Prostate gland (tissue), 2 donors: ENCODE data around the gene RND3. TPM values are rescaled to one million over a fixed set of nuclear protein-coding genes. Genes with fewer than 3 reads are reported as not detected.

Experiments
- DNase-seq: peaks from one replicate; pipeline ENCODE4 v3.0.0-alpha.2; 2019; ENCODE audit warnings: low spot score
- H3K27ac ChIP-seq, 2 donors: fragments of 200-600 bp; sonication (generic); 2 replicates each; pipeline ENCODE4 v1.5.1; 2017 to 2019
- H3K27me3 ChIP-seq: fragments of 200-600 bp; sonication (generic); replicated peaks from 2 replicates; pipeline ENCODE4 v1.5.1; 2019; ENCODE audit not compliant: insufficient read depth
- H3K36me3 ChIP-seq, 2 donors: fragments of 200-600 bp; sonication (generic); 1 replicate in 1 of 2; 2 replicates in 1 of 2; pipeline versions ENCODE4 v1.5.1 to v1.8.1; 2017 to 2019
- H3K4me1 ChIP-seq: fragments of 200-600 bp; sonication (generic); replicated peaks from 2 replicates; pipeline ENCODE4 v1.5.1; 2019
- H3K4me3 ChIP-seq, 2 donors: fragments of 200-600 bp; sonication (generic); 2 replicates each; pipeline ENCODE4 v1.5.1; 2017 to 2019
- H3K9me3 ChIP-seq: fragments of 200-600 bp; sonication (generic); 2 replicates; pipeline ENCODE4 v1.5.1; 2017
- POLR2A ChIP-seq: fragments of 450-650 bp; IDR thresholded peaks from one replicate; pipeline ENCODE4 v1.6.1; 2016; ENCODE audit warnings: antibody characterized with exemption, mild to moderate bottlenecking
- POLR2AphosphoS5 ChIP-seq: sonication (generic); formaldehyde crosslinking; IDR thresholded peaks from one replicate; pipeline ENCODE4 v1.6.1; 2017; ENCODE audit warnings: antibody characterized with exemption
- WGBS: methylation state at CpG from one replicate; pipeline ENCODE4 v1.1.5; 2018; 5-methylcytosine and 5-hydroxymethylcytosine counted together
- intact Hi-C: fragments of 100-400 bp; cut with DNase I; formaldehyde crosslinking; loops from one replicate; pipeline ENCODE4 v1.14.2; 2022
- total RNA-seq, 2 donors: library from RNA; depleted of rRNA; stranded (reverse); fragments of >200 nt; gene quantifications; one replicate each; pipeline ENCODE4 v1.1.0, GENCODE V29; 2016
- TF ChIP-seq, protein P1 (sequence below), 4 experiments: fragments of 200-600 bp in 2 of 4; fragments of 450-650 bp in 2 of 4; sonication (generic) in 2 of 4; IDR thresholded peaks; 1 replicate in 3 of 4; 2 replicates in 1 of 4; pipeline ENCODE4 v1.5.1; 2016 to 2019; ENCODE audit warnings: antibody characterized with exemption in 4 of 4, mild to moderate bottlenecking in 2 of 4, moderate library complexity in 2 of 4

The RND3 gene
- total RNA-seq, 2 donors from 2014 or later: 26.2 to 54.7 TPM

DNA sequence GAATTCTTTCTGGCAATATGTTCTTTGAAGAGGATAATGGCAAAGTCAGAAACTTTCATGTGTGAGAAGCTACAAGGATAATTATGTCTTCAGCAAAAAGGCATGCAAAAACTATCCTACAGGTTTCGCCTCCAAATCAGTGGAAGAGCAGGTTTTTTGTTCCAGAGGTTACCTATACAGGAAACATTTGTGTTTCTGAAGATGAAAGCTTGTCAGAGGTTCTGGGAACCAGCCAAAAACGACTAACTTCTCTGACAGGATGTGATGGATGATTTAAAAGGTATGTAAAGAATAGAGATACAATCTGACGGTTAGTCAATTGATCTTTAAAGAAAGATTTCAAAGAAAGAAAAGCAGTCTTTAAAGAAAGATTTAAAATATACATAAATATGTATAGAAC is 37.6 kb downstream of the RND3 start:
- Histone ChIP-seq H3K9me3 (no peaks in the 10 kb centered on the region), H3K36me3 (no peaks in the 10 kb centered on the region), H3K4me3 (no peak overlapping the region), H3K27me3 (no peaks in the 10 kb centered on the region), H3K27ac (no peak overlapping the region), H3K4me1 (no peaks in the 10 kb centered on the region)
- intact Hi-C loops: no loop called here
- WGBS: 30% methylated on average over 3 of the region's 3 CpGs
- DNase-seq: no peak
- TF ChIP-seq, protein P1, sequence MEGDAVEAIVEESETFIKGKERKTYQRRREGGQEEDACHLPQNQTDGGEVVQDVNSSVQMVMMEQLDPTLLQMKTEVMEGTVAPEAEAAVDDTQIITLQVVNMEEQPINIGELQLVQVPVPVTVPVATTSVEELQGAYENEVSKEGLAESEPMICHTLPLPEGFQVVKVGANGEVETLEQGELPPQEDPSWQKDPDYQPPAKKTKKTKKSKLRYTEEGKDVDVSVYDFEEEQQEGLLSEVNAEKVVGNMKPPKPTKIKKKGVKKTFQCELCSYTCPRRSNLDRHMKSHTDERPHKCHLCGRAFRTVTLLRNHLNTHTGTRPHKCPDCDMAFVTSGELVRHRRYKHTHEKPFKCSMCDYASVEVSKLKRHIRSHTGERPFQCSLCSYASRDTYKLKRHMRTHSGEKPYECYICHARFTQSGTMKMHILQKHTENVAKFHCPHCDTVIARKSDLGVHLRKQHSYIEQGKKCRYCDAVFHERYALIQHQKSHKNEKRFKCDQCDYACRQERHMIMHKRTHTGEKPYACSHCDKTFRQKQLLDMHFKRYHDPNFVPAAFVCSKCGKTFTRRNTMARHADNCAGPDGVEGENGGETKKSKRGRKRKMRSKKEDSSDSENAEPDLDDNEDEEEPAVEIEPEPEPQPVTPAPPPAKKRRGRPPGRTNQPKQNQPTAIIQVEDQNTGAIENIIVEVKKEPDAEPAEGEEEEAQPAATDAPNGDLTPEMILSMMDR (IDR thresholded peaks at IDR 0.05): no peak
- no peak for TF ChIP-seq POLR2A
- TF ChIP-seq POLR2AphosphoS5: no peak

DNA sequence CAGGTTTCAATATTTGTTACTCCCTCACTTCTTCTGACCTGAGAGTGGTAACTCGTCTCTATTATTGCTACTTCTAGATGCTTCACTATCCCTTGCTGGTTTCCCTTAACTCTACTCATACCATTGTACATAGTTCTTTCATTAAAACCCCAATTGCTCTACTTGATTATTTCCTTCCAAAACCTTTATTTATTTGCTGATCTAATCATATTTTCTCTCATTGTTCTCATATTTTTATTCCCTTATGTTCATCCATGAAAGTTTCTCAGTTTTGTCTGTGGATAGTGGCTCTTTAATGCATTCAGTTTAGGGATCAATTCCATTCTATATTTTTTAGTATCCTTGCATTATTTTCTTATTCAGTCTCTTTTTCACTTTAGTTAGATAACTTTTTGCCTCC is 42.1 kb downstream of the RND3 start:
- TF ChIP-seq, protein P1 (IDR thresholded peaks at IDR 0.05): no peak
- no peaks in the 10 kb centered on the region for H3K36me3 ChIP-seq
- 90% methylated on average over 1 of the region's 1 CpG for WGBS
- H3K9me3 ChIP-seq: no peaks in the 10 kb centered on the region
- H3K4me3 ChIP-seq: no peak overlapping the region
- H3K27ac ChIP-seq: no peak overlapping the region
- H3K27me3 ChIP-seq: no peaks in the 10 kb centered on the region
- intact Hi-C loops: no loop called here
- DNase-seq: no peak
- no peaks in the 10 kb centered on the region for H3K4me1 ChIP-seq

- Histone ChIP-seq H3K27ac (no peak overlapping the region), H3K36me3 (no peaks in the 10 kb centered on the region), H3K9me3 (no peaks in the 10 kb centered on the region), H3K4me3 (no peak overlapping the region), H3K27me3 (no peaks in the 10 kb centered on the region), H3K4me1 (no peaks in the 10 kb centered on the region)
- no peak for TF ChIP-seq POLR2A
- TF ChIP-seq, protein P1 (IDR thresholded peaks at IDR 0.05): no peak
- TF ChIP-seq POLR2AphosphoS5: no peak
- DNase-seq: no peak
- intact Hi-C loops: no loop called here
- WGBS: 96% methylated on average over 1 of the region's 1 CpG
Measured at GRCh38 chr2:150442484-150442883, 45.0 kb downstream of the RND3 start.

DNA sequence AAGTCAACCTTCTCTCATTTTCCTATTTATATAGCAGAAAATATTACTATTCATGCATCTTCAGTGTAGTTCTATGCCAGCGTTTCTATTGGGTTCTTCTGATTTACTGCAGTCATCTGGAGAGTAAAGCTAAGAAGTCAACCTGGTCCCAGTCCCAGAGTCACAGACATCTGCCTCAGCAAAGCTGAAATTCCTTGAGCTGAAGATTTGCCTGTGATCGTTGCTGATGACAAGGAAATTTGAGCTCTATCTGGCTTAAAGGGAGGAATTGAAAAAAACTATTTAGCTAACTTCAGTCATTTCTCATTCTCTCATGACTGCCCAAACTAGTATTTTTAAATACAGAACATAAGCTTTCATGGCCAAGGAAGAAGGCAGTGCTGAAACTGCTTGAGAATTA is 45.7 kb downstream of the RND3 start:
- WGBS: 21% methylated on average over 2 of the region's 2 CpGs
- intact Hi-C loops: no loop called here
- Histone ChIP-seq H3K36me3 (no peaks in the 10 kb centered on the region), H3K9me3 (no peaks in the 10 kb centered on the region), H3K27me3 (no peaks in the 10 kb centered on the region), H3K4me1 (no peaks in the 10 kb centered on the region), H3K4me3 (no peak overlapping the region), H3K27ac (no peak overlapping the region)
- TF ChIP-seq POLR2AphosphoS5: no peak
- TF ChIP-seq, protein P1 (IDR thresholded peaks at IDR 0.05): no peak
- TF ChIP-seq POLR2A: no peak
- no peak for DNase-seq

DNA sequence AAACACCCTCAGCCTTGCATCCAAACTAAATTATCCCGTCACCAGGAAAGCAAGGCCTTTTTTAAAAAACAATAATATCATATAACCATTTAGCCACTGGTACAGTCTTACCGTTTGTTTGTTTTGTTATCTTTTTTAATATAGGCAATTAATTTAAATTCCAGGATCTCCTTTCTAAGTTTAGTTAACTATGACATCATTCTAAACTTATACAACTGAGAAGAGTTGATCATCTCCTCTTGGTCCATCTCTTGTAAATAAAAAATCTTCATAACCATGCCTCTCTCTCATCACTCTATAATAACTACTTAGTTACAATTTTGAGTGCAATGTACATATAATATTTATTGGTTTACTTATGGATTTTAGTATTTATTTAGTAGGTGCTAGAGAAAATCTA is 46.2 kb downstream of the RND3 start:
- Histone ChIP-seq H3K4me1 (no peaks in the 10 kb centered on the region), H3K36me3 (no peaks in the 10 kb centered on the region), H3K9me3 (no peaks in the 10 kb centered on the region), H3K27ac (no peak overlapping the region), H3K27me3 (no peaks in the 10 kb centered on the region), H3K4me3 (no peak overlapping the region)
- 75% methylated on average over 2 of the region's 2 CpGs for WGBS
- no peak for DNase-seq
- no peak for TF ChIP-seq POLR2A
- TF ChIP-seq, protein P1 (IDR thresholded peaks at IDR 0.05): no peak
- no peak for TF ChIP-seq POLR2AphosphoS5
- intact Hi-C loops: no loop called here
